C4-2B (cell line): ENCODE data around the gene PRKCH.

Source experiments
- ZFX ChIP-seq: fragments of 450-650 bp; IDR thresholded peaks from 2 replicates; pipeline ENCODE4 v1.6.1; 2017
- TF ChIP-seq, protein P1 (sequence below): fragments of 450-650 bp; conservative IDR thresholded peaks from 2 replicates; pipeline ENCODE4 v1.5.1; 2017; ENCODE audit warnings: mild to moderate bottlenecking

DNA sequence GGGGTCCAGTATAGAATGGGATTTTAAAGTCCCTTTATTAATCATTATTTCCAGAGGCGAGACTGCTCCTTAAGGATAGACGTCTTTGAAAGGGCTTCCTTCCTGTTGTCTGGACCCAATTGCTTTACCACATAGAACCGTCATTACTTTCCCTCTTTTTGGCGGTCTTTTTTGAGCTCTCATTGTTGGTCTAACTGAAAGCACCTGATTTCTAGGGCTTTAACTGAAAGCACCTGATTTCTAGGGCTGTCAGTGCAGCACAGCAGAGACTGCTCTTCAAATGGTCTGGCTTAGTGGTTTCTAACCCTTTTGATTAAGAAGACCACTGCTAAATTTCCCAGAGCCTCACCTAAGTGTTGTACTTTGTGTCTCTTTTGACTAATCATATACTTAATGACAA, 95.8 kb downstream of the PRKCH start:
- TF ChIP-seq, protein P1, sequence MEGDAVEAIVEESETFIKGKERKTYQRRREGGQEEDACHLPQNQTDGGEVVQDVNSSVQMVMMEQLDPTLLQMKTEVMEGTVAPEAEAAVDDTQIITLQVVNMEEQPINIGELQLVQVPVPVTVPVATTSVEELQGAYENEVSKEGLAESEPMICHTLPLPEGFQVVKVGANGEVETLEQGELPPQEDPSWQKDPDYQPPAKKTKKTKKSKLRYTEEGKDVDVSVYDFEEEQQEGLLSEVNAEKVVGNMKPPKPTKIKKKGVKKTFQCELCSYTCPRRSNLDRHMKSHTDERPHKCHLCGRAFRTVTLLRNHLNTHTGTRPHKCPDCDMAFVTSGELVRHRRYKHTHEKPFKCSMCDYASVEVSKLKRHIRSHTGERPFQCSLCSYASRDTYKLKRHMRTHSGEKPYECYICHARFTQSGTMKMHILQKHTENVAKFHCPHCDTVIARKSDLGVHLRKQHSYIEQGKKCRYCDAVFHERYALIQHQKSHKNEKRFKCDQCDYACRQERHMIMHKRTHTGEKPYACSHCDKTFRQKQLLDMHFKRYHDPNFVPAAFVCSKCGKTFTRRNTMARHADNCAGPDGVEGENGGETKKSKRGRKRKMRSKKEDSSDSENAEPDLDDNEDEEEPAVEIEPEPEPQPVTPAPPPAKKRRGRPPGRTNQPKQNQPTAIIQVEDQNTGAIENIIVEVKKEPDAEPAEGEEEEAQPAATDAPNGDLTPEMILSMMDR, result no peak
- no peak for TF ChIP-seq ZFX
